Transverse colon (tissue), 4 donors: ENCODE measurements around the gene PDS5A.

Source experiments
- CTCF ChIP-seq, 5 experiments: fragments of 200-600 bp in 3 of 5; fragments of 450-650 bp in 2 of 5; sonication (generic) in 3 of 5; IDR thresholded peaks; 1 replicate in 2 of 5; 2 replicates in 3 of 5; pipeline ENCODE4 v1.5.1; 2016 to 2017; ENCODE audit warnings: antibody characterized with exemption in 5 of 5, inconsistent platforms in 3 of 5, mild to moderate bottlenecking in 2 of 5, moderate library complexity in 1 of 5
- EP300 ChIP-seq: sonication (generic); formaldehyde crosslinking; IDR thresholded peaks from one replicate; pipeline ENCODE4 v1.6.1; 2017; ENCODE audit warnings: antibody characterized with exemption, low read depth
- POLR2A ChIP-seq: fragments of 450-650 bp; IDR thresholded peaks from one replicate; pipeline ENCODE4 v1.6.1; 2016; ENCODE audit warnings: antibody characterized with exemption, mild to moderate bottlenecking, moderate library complexity
- POLR2AphosphoS5 ChIP-seq, 3 donors: sonication (generic); formaldehyde crosslinking; IDR thresholded peaks; one replicate each; pipeline ENCODE4 v1.6.1; 2016; ENCODE audit warnings: antibody characterized with exemption in 3 of 3

- TF ChIP-seq POLR2A = no peak
- no peak for TF ChIP-seq CTCF (IDR thresholded peaks at IDR 0.05)
- no peak for TF ChIP-seq POLR2AphosphoS5 (IDR thresholded peaks at IDR 0.05)
- TF ChIP-seq EP300 = no peak
Measured at GRCh38 chr4:39818646-39819045, 159.1 kb downstream of the PDS5A start.
